Measurements from ENCODE around the gene NIPAL4.

Gene NIPAL4

DNA sequence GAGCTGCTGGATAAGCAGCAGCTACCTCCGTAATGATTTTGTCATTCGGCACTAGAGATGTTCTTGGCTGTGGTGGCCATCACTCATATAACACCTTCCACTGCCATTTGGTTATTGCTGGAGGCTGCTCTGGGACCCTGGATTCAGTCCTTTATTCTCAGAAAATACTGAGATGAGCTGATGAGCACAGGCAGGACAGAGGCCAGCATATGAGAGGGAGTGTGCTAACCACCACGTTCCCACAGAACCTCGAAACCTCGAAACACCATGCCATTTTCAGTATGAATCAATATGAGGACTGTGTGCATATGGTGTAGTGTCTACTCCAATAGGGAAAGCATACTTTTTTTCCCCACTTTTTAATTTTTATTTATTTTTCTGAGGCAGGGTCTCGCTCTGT, 59.0 kb downstream of the NIPAL4 start:
- no peak for DNase-seq

DNA sequence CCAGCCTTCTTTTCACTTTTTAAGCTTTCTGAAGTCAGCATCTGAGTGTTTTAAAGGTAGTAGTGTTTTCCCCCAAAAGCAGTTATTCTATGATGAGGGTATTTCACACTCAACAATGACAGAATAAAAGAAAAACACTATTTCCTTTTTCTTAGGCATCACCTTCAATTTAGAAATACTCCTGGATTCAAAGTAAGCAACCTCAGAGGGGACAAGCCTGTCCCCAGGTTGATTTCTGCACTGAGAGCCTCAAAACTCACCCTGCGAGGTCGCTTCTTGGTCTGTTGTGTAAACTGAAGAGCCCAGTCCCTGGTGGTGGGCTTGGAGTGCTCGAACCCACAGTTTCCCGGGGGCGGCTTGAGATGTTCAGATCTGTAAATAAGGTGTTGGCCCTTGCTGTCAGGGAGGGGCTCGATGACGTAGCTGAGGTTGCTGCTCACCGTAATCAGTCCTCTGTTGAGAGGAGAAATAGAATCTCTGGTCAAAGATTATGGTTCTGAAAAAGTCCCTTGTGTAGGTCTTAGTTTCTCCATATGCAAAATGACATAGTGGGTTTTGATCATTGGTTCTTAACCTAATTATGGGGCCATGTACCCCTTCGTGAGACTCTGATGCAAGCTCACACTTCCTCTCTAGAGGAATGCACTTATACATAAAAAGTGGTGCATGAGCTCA, 59.7 kb downstream of the NIPAL4 start:
- DNase-seq = no peak

DNA sequence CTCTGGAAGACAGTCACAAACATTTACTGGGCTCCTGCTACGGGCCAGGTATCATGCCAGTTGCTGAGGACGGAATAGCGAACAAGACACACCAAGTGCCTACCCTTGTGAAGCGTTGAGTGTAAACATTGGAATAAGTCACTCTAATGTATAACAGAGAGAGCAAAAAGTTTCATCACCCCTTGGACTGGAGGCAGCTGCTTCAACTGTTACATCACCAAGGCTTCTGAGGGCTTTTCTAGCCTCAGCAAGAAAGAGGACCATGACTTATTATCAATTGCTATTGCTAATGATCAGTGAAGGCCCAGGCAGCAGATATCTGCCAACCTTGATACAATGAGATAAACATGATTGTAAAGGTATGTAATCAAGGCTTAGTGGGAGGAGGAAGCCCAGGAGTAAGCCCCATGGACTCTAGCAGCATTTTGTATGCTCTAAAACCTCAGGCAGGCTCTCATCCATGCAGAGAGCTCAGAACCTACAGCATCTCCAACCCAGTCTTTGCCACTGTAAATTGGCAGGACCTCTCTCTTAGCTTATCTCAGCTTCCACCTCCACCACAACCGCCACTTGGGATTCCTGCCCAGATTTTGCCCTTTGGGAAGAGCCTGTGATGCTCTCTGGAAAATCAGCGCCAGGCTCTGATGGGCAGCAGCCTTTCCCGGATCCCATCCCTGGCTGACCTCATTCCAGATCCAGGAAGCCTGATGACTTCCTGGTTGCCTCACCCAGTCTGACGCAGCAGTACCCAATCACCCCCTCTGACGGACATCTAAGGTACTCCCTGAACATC, 61.1 kb downstream of the NIPAL4 start:
- DNase-seq = no peak

DNA sequence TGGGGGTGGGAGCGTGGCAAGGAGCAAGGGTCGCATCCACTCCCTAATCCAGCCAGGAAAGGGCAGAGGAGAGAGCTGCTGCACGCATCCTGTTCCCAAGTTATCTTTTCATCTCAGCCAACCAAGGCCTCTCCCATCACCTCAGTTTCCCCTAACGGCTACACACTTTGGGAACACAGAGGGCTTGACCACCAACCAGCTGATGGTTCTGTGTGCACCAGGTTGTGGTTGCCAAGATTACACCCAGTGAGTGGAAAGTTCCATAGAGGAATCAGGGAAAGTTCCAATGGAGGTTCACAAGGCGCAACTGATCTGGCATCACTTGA, 61.7 kb downstream of the NIPAL4 start:
- no peak for DNase-seq

DNA sequence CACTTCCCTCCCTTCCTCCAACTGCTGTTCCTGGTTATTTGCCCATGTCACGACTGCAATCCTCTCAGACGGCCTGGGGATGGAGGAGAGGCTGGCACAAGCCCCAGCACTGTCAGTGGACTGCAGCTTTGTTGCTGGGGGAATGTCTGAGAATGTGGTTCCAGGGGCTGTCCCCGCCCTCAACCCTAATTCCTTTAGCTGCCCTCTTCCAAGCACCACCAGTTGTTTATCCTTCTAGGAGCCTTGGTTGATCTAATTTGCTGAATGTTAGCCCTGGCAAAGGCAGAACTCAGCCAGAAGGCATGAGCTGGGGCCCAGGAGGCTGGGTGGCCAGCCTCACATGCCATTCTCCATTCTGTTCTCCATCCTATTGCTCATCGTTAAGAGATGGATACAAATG, 64.0 kb downstream of the NIPAL4 start:
- DNase-seq = no peak
